Astrocyte (in vitro differentiated cells and primary cell): ENCODE results near the gene ELK3.

Experiments used
- CTCF ChIP-seq: IDR thresholded peaks from 2 replicates; pipeline ENCODE4 v1.5.1; 2011; ENCODE audit warnings: low read depth, mild to moderate bottlenecking, inconsistent platforms, low read length, moderate library complexity; ENCODE audit not compliant: insufficient read depth
- EZH2 ChIP-seq: IDR thresholded peaks from 2 replicates; pipeline ENCODE4 v1.6.1; 2012; ENCODE audit warnings: mild to moderate bottlenecking, low read length, inconsistent platforms; ENCODE audit not compliant: insufficient read depth

GRCh38 chr12:96301732-96302131 lies 107.6 kb downstream of the ELK3 start:
- TF ChIP-seq CTCF, result no peak
- TF ChIP-seq EZH2, result no peak
